ENCODE results near the gene RPF1.

DNA sequence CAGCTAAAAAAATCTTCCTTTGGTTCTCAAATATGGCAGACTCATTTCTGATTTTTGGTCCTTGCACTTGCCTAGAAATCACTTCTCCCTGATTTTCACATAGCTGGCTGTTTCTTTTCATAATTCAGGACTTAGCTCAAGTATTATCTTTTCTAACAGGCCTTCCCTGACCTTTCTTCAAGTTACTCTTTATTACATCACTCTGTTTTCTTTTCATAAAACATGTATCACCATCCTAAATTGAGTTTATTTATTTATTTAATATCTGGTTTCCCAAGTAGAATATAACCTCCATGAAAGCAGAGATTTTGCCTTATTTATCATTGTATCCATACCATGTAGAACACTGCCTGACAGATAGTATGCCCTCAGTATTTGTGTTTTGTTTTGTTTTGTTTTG, 45.5 kb downstream of the RPF1 start:
- TF ChIP-seq JUND (IDR thresholded peaks at IDR 0.05) (no peak), RAD21 (IDR thresholded peaks at IDR 0.05) (no peak), SP1 (IDR thresholded peaks at IDR 0.05) (no peak), FOXA1 (IDR thresholded peaks at IDR 0.05) (no peak)
- TF ChIP-seq, protein P1, sequence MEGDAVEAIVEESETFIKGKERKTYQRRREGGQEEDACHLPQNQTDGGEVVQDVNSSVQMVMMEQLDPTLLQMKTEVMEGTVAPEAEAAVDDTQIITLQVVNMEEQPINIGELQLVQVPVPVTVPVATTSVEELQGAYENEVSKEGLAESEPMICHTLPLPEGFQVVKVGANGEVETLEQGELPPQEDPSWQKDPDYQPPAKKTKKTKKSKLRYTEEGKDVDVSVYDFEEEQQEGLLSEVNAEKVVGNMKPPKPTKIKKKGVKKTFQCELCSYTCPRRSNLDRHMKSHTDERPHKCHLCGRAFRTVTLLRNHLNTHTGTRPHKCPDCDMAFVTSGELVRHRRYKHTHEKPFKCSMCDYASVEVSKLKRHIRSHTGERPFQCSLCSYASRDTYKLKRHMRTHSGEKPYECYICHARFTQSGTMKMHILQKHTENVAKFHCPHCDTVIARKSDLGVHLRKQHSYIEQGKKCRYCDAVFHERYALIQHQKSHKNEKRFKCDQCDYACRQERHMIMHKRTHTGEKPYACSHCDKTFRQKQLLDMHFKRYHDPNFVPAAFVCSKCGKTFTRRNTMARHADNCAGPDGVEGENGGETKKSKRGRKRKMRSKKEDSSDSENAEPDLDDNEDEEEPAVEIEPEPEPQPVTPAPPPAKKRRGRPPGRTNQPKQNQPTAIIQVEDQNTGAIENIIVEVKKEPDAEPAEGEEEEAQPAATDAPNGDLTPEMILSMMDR (IDR thresholded peaks at IDR 0.05; ENCODE audit: low read depth, low read length, missing input control), result no peak
- TF ChIP-seq, protein P2, sequence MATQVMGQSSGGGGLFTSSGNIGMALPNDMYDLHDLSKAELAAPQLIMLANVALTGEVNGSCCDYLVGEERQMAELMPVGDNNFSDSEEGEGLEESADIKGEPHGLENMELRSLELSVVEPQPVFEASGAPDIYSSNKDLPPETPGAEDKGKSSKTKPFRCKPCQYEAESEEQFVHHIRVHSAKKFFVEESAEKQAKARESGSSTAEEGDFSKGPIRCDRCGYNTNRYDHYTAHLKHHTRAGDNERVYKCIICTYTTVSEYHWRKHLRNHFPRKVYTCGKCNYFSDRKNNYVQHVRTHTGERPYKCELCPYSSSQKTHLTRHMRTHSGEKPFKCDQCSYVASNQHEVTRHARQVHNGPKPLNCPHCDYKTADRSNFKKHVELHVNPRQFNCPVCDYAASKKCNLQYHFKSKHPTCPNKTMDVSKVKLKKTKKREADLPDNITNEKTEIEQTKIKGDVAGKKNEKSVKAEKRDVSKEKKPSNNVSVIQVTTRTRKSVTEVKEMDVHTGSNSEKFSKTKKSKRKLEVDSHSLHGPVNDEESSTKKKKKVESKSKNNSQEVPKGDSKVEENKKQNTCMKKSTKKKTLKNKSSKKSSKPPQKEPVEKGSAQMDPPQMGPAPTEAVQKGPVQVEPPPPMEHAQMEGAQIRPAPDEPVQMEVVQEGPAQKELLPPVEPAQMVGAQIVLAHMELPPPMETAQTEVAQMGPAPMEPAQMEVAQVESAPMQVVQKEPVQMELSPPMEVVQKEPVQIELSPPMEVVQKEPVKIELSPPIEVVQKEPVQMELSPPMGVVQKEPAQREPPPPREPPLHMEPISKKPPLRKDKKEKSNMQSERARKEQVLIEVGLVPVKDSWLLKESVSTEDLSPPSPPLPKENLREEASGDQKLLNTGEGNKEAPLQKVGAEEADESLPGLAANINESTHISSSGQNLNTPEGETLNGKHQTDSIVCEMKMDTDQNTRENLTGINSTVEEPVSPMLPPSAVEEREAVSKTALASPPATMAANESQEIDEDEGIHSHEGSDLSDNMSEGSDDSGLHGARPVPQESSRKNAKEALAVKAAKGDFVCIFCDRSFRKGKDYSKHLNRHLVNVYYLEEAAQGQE (IDR thresholded peaks at IDR 0.05), result no peak
- TF ChIP-seq, protein P3, sequence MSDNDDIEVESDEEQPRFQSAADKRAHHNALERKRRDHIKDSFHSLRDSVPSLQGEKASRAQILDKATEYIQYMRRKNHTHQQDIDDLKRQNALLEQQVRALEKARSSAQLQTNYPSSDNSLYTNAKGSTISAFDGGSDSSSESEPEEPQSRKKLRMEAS (IDR thresholded peaks at IDR 0.05), result no peak
